HEK293 (cell line): ENCODE data around the gene SMPD3.

Source experiments
- CTCF ChIA-PET: fragments of 350-600 bp; formaldehyde crosslinking; extraction: SDS; loops from one replicate; lab custom pipeline; 2021; ENCODE audit warnings: antibody characterized with exemption; lab: Yijun Ruan, JAX
- POLR2A ChIA-PET: fragments of 300-600 bp; formaldehyde crosslinking; extraction: SDS; loops from one replicate; lab custom pipeline; 2020; ENCODE audit warnings: antibody characterized with exemption, inconsistent platforms; lab: Yijun Ruan, JAX
- H3K27ac ChIP-seq: fragments of 200-500 bp; sonication (Bioruptor generic); 2 replicates; pipeline ENCODE4 v1.5.1; 2014; ENCODE audit warnings: low read depth, low read length, control low read depth, inconsistent platforms; ENCODE audit errors: extremely low read depth
- H3K36me3 ChIP-seq, 2 experiments: fragments of 200-500 bp in 1 of 2; sonication (Bioruptor generic) in 1 of 2; 1 replicate in 1 of 2; 2 replicates in 1 of 2; pipeline ENCODE4 v1.5.1; 2014 to 2017; ENCODE audit warnings: inconsistent platforms in 2 of 2, low read length in 2 of 2; ENCODE audit not compliant: control insufficient read depth in 2 of 2, insufficient read depth in 1 of 2
- H3K4me1 ChIP-seq: fragments of 200-500 bp; sonication (Bioruptor generic); 2 replicates; pipeline ENCODE4 v1.5.1; 2014; ENCODE audit warnings: mild to moderate bottlenecking, low read length, inconsistent platforms; ENCODE audit not compliant: control insufficient read depth, insufficient read depth
- H3K4me3 ChIP-seq: 2 replicates; pipeline ENCODE4 v1.5.1; 2011; ENCODE audit warnings: low read depth, mild to moderate bottlenecking, control low read depth, low read length, moderate library complexity
- H3K9me3 ChIP-seq: fragments of 200-500 bp; sonication (Bioruptor generic); 2 replicates; pipeline ENCODE4 v1.5.1; 2014; ENCODE audit warnings: low read depth, low read length, inconsistent platforms; ENCODE audit not compliant: control insufficient read depth, insufficient read depth
- GLI4 ChIP-seq: fragments of 450-650 bp; formaldehyde crosslinking; IDR thresholded peaks from 2 replicates; pipeline ENCODE4 v1.5.1; 2016; ENCODE audit warnings: missing biosample characterization, missing genetic modification characterization
- KLF8 ChIP-seq: fragments of 450-650 bp; formaldehyde crosslinking; IDR thresholded peaks from 2 replicates; pipeline ENCODE4 v1.5.1; 2016; ENCODE audit warnings: missing biosample characterization, missing genetic modification characterization
- RBAK ChIP-seq: fragments of 450-650 bp; formaldehyde crosslinking; IDR thresholded peaks from 2 replicates; pipeline ENCODE4 v1.5.1; 2016; ENCODE audit warnings: missing biosample characterization, missing genetic modification characterization
- TCF7L2 ChIP-seq: IDR thresholded peaks from 2 replicates; pipeline ENCODE4 v1.6.1; 2011; ENCODE audit warnings: low read depth, mild to moderate bottlenecking, inconsistent platforms, low read length, moderate library complexity, borderline replicate concordance
- ZBTB20 ChIP-seq: fragments of 450-650 bp; formaldehyde crosslinking; IDR thresholded peaks from 2 replicates; pipeline ENCODE4 v1.5.1; 2016; ENCODE audit warnings: missing biosample characterization, missing genetic modification characterization
- ZNF157 ChIP-seq: fragments of 450-650 bp; formaldehyde crosslinking; IDR thresholded peaks from 2 replicates; pipeline ENCODE4 v1.5.1; 2016; ENCODE audit warnings: missing biosample characterization, missing genetic modification characterization
- ZNF19 ChIP-seq: fragments of 450-650 bp; formaldehyde crosslinking; IDR thresholded peaks from 2 replicates; pipeline ENCODE4; 2016; ENCODE audit warnings: missing biosample characterization, missing genetic modification characterization, low read depth
- ZNF223 ChIP-seq: fragments of 450-650 bp; formaldehyde crosslinking; IDR thresholded peaks from 2 replicates; pipeline ENCODE4 v1.5.1; 2016; ENCODE audit warnings: missing biosample characterization, missing genetic modification characterization
- ZNF292 ChIP-seq: fragments of 450-650 bp; formaldehyde crosslinking; IDR thresholded peaks from 2 replicates; pipeline ENCODE4 v1.5.1; 2016; ENCODE audit warnings: low read depth, missing biosample characterization, missing genetic modification characterization, borderline replicate concordance
- ZNF37A ChIP-seq: fragments of 450-650 bp; IDR thresholded peaks from 2 replicates; pipeline ENCODE4 v1.5.1; 2018; ENCODE audit warnings: missing biosample characterization, missing genetic modification characterization
- ZNF394 ChIP-seq: fragments of 450-650 bp; formaldehyde crosslinking; IDR thresholded peaks from 2 replicates; pipeline ENCODE4 v1.5.1; 2016; ENCODE audit warnings: missing biosample characterization, missing genetic modification characterization, mild to moderate bottlenecking, moderate library complexity, borderline replicate concordance
- ZNF544 ChIP-seq: fragments of 450-650 bp; formaldehyde crosslinking; IDR thresholded peaks from 2 replicates; pipeline ENCODE4 v1.5.0; 2017; ENCODE audit warnings: missing biosample characterization, missing genetic modification characterization
- ZNF585B ChIP-seq: fragments of 450-650 bp; formaldehyde crosslinking; IDR thresholded peaks from 2 replicates; pipeline ENCODE4 v1.5.1; 2016; ENCODE audit warnings: missing biosample characterization, missing genetic modification characterization
- ZNF660 ChIP-seq: fragments of 450-650 bp; IDR thresholded peaks from 2 replicates; pipeline ENCODE4 v1.5.1; 2018; ENCODE audit warnings: missing biosample characterization, mild to moderate bottlenecking, missing genetic modification characterization
- ZNF791 ChIP-seq: fragments of 450-650 bp; formaldehyde crosslinking; IDR thresholded peaks from 2 replicates; pipeline ENCODE4 v1.5.1; 2016; ENCODE audit warnings: missing biosample characterization, missing genetic modification characterization
- ZNF792 ChIP-seq: fragments of 450-650 bp; formaldehyde crosslinking; IDR thresholded peaks from 2 replicates; pipeline ENCODE4 v1.5.1; 2016; ENCODE audit warnings: missing biosample characterization, missing genetic modification characterization
- ZSCAN23 ChIP-seq: fragments of 450-650 bp; formaldehyde crosslinking; IDR thresholded peaks from 2 replicates; pipeline ENCODE4 v1.5.1; 2016; ENCODE audit warnings: missing biosample characterization, missing genetic modification characterization
- TF ChIP-seq, protein P1 (sequence below): fragments of 450-650 bp; formaldehyde crosslinking; IDR thresholded peaks from 2 replicates; pipeline ENCODE4 v1.5.1; 2016; ENCODE audit warnings: missing biosample characterization, missing genetic modification characterization
- TF ChIP-seq, protein P2 (sequence below): fragments of 450-650 bp; formaldehyde crosslinking; IDR thresholded peaks from 2 replicates; pipeline ENCODE4 v1.5.1; 2016; ENCODE audit warnings: missing biosample characterization, missing genetic modification characterization, borderline replicate concordance

Gene SMPD3

DNA sequence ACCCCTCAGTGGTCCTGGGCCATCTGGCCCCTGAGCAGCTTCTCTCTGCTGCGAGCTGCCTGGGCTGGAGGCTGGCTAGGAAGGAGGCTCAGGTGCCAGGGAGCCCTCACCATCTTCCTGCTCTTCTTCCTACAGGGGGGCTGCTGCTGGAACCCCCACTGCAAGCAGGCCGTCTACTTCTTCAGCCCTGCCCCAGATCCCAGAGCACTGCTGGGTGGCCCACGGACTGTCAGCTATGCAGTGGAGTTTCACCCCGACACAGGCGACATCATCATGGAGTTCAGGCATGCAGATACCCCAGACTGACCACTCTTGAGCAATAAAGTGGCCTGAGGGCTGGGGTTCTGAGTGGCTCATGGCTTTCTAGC, 91.4 kb downstream of the SMPD3 start:
- Histone ChIP-seq H3K4me1 (no peaks in the 10 kb centered on the region), H3K4me3 (no peak overlapping the region), H3K27ac (no peak overlapping the region), H3K9me3 (no peaks in the 10 kb centered on the region), H3K36me3 (peaks cover 0 to 67% of the 10 kb centered on the region in 2 experiments; a peak in 1 of 3 replicates)
- ChIA-PET CTCF (no interaction called here), POLR2A (no interaction called here)
- TF ChIP-seq ZNF544 (tag by site-specific recombination) (no peak), ZSCAN23 (no peak), ZNF292 (tag by site-specific recombination) (no peak), ZNF791 (tag by site-specific recombination) (no peak), ZNF660 (tag by site-specific recombination) (no peak), ZNF585B (no peak), RBAK (no peak), KLF8 (tag by site-specific recombination) (no peak), ZNF157 (tag by site-specific recombination) (no peak)
- TF ChIP-seq, protein P1, sequence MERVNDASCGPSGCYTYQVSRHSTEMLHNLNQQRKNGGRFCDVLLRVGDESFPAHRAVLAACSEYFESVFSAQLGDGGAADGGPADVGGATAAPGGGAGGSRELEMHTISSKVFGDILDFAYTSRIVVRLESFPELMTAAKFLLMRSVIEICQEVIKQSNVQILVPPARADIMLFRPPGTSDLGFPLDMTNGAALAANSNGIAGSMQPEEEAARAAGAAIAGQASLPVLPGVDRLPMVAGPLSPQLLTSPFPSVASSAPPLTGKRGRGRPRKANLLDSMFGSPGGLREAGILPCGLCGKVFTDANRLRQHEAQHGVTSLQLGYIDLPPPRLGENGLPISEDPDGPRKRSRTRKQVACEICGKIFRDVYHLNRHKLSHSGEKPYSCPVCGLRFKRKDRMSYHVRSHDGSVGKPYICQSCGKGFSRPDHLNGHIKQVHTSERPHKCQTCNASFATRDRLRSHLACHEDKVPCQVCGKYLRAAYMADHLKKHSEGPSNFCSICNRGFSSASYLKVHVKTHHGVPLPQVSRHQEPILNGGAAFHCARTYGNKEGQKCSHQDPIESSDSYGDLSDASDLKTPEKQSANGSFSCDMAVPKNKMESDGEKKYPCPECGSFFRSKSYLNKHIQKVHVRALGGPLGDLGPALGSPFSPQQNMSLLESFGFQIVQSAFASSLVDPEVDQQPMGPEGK (tag by site-specific recombination), result no peak

DNA sequence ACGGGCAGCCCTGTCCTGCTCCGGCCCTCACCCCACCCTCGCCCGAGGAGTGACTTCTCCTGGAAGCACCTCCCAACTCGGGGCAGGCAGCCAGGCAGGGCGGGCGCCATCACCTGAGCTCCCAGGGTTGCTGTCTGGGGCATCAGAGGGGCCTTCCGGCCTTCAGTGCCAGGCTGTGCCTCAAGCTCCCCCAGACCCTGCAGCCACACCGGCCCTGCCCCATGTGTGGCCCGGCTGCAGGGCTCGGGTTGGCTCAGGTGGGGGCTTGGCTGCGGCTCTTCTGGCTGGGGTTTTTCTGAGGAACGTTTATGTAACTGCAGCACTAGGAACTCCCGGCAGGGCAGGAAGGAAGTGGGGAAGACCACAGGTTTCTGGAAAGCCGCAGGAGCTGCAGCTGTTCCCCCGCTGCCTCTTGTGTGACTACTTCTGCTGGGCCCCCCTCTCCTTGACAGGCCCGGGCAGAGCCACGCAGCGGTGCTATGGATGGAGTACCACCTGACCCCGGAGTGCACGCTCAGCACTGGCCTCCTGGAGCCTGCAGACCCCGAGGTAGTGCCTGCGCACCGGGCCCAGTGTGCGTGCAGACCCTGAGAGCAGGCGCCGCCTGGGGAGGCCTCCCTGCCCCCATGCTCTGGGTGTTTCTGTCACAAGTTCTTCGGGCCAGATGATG, 91.9 kb downstream of the SMPD3 start:
- POLR2A ChIA-PET, result interaction anchor here (0.8 kb wide), 1 partner anchor 45 kb away, joined by 5 read pairs; the partner anchor contains the start of genes PRMT7 and SLC7A6OS
- CTCF ChIA-PET, result interaction anchor here (0.7 to 1.1 kb wide), 2 partner anchors 27 to 51 kb away, joined by 3 read pairs; no protein-coding TSS in a partner anchor
- no peak overlapping the region for H3K27ac ChIP-seq
- no peak for TF ChIP-seq ZBTB20
- no peak for TF ChIP-seq ZNF37A (tag by site-specific recombination)
- TF ChIP-seq ZNF19 (tag by site-specific recombination), result no peak
- no peak for TF ChIP-seq GLI4
- TF ChIP-seq ZNF223 (tag by site-specific recombination), result no peak
- TF ChIP-seq, protein P2, sequence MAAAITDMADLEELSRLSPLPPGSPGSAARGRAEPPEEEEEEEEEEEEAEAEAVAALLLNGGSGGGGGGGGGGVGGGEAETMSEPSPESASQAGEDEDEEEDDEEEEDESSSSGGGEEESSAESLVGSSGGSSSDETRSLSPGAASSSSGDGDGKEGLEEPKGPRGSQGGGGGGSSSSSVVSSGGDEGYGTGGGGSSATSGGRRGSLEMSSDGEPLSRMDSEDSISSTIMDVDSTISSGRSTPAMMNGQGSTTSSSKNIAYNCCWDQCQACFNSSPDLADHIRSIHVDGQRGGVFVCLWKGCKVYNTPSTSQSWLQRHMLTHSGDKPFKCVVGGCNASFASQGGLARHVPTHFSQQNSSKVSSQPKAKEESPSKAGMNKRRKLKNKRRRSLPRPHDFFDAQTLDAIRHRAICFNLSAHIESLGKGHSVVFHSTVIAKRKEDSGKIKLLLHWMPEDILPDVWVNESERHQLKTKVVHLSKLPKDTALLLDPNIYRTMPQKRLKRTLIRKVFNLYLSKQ (tag by site-specific recombination), result no peak
- no peak for TF ChIP-seq ZNF792 (tag by site-specific recombination)
- TF ChIP-seq ZNF394 (tag by site-specific recombination), result no peak
- no peak for TF ChIP-seq TCF7L2
- TF ChIP-seq, all 188 proteins: peak for 0
- peaks cover 0 to 72% of the 10 kb centered on the region in 2 experiments; a peak in 1 of 3 replicates for H3K36me3 ChIP-seq
- H3K9me3 ChIP-seq, result no peaks in the 10 kb centered on the region
- H3K4me3 ChIP-seq, result no peak overlapping the region
- H3K4me1 ChIP-seq, result no peaks in the 10 kb centered on the region
